Measurements from ENCODE around the gene CLMN.
"Not testable (repeated sequence)": the region's sequence is repeated elsewhere in the genome, so short reads cannot be mapped to it uniquely, and the experiment has no call there.

Gene CLMN

DNA sequence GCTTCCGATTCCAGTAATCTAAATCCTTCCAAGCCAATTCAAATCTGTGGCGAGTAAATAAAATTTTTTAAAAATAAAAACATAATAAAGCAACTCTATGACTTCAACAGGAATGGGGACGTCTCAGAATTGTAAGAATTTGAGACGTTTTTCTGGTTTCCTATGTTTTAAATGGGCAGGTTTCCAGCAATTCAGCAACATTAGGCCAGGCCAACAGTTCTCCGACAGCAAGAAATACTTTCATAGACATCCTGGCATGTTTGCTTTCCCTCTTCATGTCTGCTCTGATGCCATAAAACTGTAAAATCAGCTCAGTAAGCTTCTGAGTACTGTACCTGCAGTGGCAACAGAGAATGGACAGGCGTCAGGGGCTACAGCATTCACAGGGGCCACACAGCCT lies 126.6 kb downstream of the CLMN start:
- no peak for DNase-seq (ENCODE audit: low spot score)

GRCh38 chr14:95192311-95192710 lies 127.4 kb downstream of the CLMN start:
- no peak for DNase-seq (ENCODE audit: low spot score)

GRCh38 chr14:95191445-95192199 lies 128.1 kb downstream of the CLMN start:
- no peak for DNase-seq (ENCODE audit: low spot score)

- no peak for DNase-seq (ENCODE audit: low spot score)
Observed at GRCh38 chr14:95190857-95191256, 128.9 kb downstream of the CLMN start.

GRCh38 chr14:95190346-95190840 lies 129.3 kb downstream of the CLMN start:
- no peak for DNase-seq (ENCODE audit: low spot score)

- no peak for DNase-seq (ENCODE audit: low spot score)
Observed at GRCh38 chr14:95189367-95190132, 130.2 kb downstream of the CLMN start.

DNA sequence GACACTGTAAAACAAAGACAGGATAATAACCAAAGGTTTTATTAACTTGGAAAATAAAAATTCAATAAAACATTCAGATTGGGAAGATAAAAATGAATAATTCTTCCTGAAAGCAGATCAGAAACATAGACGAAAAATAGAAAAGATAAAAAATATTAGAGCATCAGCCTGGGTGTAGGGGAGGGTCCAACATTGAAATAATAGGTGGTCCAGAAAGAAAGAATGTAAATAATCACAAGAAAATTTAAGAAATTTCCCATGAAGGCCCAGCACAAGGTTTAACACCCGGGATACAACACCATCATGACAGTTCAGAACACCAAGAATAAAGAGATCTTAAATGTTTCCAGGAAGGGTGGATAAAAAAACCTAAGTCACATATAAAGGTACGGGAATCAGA lies 131.3 kb downstream of the CLMN start:
- no peak for DNase-seq (ENCODE audit: low spot score)

- no peak for DNase-seq (ENCODE audit: low spot score)
Observed at GRCh38 chr14:95185767-95186392, 133.8 kb downstream of the CLMN start.

DNA sequence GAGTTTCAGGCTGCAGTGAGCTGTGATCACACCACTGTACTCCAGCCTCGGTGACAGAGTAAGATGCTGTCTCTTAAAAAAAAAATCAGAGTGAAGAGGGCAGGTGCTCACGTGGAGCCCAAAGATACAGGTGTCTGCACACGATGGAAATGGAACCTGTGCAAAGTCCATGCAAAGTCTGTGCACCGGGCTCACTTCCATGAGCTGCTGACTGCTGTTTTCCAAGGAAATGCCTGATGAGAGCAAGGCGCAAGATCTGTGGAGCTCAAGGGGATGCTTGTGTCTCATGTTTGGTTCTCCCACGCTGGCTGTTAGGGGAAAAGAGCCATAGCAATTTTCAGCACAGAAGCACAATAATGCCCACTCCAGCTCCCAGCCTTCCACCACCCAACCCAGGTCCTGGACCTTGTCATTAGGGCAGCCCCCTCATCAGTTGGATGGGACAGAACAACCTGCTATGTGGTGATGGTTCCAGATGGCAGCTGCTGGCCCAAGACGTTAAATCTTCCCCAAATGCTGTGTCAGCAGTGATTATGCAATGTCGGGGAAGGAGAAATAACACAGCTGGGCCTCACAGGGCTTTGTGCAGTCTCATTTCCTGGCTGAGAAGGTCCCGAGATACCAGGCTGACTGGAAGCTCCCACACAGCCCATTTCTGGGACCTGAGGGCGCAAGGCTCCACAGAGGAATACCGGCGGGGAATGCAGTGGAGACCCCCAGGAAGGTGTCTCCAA lies 134.5 kb downstream of the CLMN start:
- DNase-seq (ENCODE audit: low spot score), result no peak

- DNase-seq (ENCODE audit: low spot score), result no peak
Observed at GRCh38 chr14:95184413-95184790, 135.3 kb downstream of the CLMN start.

DNA sequence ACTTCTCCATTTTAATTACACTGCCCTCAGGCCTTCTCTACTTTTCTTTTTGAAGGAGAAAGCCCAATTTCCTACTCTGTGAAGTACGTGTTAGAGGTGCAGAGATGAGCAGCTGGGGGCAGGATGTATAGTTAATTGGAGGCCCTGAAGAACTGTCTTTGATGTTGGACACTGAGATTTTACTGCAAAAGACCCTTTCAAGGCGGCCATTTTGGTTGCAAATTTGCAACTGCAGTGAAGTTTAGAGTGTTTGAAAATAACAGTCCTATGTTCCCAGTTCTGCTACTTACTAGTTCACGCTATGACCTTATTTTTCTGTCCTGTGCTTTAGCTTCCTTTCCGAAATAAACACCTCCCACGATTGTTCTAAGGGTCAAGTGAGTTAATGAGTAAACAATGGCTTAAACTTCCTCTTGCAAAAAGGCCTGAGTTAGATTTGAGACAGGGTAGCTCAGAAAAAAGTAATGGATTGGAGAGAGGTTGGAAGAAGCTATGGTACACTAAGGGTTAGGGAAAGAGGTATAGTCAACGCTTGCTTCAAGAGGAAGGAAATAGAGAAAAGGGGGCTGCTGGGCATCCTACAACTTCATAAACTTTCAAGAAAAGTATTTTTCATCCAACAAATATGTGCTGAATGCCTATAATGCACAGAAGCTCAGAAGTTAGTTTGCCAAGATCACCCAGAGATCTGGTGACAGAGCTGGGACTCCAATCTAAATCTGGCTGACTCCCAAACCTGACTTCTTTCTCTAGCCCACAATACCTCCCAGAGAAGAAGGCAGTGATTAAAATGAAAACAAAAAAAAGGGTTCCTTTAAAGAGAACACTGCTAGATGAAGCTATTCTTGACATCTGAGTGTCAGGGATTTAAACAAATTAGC lies 135.9 kb downstream of the CLMN start:
- no peak for DNase-seq (ENCODE audit: low spot score)

DNA sequence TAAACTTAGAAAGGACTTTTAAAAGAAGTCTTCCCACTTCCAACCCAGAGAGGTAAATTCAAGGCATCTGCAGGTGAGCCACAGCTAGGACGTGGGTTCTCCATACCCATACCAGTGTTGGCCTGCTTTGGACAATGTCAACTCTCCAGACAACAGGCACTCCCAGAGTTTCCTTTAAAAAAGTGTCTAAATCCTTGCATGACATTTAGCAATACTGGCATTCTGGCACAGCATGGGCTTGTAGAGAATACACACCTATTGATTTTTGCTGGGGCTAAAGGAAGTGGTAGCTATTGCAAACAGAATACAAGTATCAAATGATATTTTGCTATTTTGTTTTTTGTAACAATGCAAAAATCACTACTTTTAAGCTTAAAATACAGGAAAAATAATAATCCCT lies 136.6 kb downstream of the CLMN start:
- DNase-seq (ENCODE audit: low spot score), result no peak

DNA sequence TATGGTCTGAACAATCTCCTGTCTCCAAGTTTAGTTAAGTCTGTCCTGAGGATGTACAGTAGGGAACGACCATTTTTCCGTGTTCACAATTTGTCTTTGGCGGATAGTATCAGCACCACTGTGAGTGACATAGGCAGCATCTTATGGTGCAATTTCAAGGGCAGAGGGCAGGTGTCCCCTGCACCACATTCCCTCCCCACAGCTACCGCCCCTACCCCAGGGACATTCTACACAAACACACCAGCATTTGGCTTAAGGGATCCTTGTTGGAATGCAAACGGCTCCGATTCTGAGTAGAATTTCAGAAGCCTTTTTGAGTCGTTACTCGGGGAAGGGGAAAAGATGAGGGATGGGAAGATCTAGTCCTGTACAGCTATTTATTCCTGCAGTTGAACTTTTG lies 137.3 kb downstream of the CLMN start:
- DNase-seq (ENCODE audit: low spot score), result peak; percentile 67

- no peak for DNase-seq (ENCODE audit: low spot score)
Observed at GRCh38 chr14:95180966-95181741, 138.6 kb downstream of the CLMN start.

- DNase-seq (ENCODE audit: low spot score), result not testable (repeated sequence)
Observed at GRCh38 chr14:95175670-95176069, 144.0 kb downstream of the CLMN start.

GRCh38 chr14:95174184-95174792 lies 145.4 kb downstream of the CLMN start:
- DNase-seq (ENCODE audit: low spot score), result no peak

DNA sequence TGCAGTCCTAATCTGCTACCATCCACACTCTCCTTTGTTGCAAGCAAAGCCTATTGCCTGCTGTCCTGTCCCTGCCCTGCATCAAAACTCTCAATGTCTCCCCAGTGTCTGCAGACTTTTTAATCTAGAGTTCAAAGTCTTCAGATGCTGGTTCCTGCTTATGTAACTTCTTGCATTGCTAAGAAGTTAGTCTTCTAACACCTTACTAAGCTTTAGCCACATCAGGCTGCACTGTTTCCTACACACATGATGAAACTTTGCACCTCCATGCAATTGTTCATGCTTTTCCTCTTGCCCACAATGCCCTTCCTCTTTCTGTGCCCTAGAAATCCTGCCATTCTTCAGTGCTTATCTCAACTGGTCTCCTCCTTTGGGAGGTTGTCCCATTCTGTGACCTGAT lies 146.2 kb downstream of the CLMN start:
- DNase-seq (ENCODE audit: low spot score), result no peak

DNA sequence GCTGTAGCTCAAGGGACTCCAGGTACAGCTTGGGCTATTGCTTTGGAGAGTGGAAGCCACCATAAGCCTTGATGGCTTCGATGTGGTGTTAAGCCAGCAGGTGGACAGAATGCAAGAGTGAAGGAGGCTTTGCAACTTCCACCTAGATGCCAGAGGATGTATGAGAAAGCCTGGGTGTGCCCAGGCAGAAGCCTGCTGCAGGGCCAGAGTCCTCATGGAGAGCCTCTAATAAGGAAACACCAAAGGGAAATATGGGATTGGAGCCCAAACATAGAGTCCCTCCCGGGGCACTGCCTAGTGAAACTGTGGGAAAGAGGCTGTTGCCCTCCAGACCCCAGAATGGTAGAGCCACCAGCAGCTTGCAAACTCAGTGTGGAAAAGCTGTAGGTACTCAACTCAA lies 152.5 kb downstream of the CLMN start:
- DNase-seq (ENCODE audit: low spot score), result no peak

DNA sequence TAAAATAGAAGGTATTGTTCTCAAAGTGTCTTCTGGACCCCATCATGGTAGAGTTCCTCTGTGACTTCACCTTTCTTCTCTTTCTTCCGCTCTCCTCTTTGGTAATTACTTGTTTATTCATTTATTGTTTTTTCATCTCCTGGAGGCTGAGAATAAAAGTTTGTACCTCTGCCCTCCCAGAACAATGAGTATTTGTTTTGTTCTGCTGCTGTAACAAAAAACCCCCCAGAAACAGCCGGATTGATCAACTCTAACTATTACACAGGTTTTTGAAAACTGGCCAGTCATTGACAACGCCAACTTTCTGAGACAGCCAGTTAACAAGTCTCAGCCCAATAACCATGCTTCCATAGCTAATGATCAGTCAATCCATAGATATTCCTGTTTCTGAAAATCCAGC lies 154.2 kb downstream of the CLMN start:
- no peak for DNase-seq (ENCODE audit: low spot score)

GRCh38 chr14:95164506-95164905 lies 155.2 kb downstream of the CLMN start:
- no peak for DNase-seq (ENCODE audit: low spot score)
